ENCODE data around the gene SYT11. TPM values are rescaled to one million over a fixed set of nuclear protein-coding genes. Genes with fewer than 3 reads are reported as not detected.

The SYT11 gene
- total RNA-seq, 1 experiment from 2014 or later: 6.1 TPM

DNA sequence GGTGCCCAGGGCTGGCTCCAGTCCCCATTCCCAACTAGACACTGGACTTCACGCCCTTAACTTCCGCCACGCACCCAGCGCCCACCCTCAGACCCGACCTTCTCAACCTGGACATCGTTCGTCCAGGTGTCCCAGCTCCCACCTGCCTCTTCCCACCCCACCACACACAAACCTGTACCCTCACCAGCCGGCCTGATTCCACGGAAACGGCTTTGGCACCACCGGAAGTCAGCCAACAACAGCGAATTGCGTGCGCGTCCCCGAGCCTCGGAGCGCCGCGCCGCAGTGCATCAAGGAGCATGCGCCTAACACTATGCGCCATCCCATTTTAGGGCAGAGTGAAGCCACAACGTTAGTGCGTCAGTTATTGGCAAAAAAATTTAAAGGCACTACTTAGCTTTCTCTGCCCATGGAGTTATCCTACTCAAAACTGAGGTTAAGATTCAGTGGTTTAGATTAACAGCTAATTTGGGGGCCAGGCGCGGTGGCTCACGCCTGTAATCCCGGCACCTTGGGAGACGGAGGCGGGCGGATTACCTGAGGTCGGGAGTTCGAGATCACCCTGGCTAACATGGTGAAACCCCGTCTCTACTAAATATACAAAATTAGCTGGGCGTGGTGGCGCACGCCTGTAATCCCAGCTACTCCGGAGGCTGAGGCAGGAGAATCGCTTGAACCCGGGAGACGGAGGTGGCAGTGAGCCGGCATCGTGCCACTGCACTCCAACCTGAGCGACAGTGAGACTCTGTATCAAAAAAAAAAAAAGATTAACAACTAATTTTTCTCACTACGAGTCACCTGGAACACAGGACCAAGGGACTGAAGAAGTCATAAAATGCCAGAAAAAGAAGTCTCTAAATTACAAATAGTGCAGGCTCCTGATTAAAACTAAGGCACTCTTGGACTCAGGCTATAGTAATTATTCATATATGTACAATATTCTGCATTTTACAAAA, 2.1 kb upstream of the SYT11 start, which contains the start of gene GON4L (continued):
- TF ChIP-seq, protein P1, sequence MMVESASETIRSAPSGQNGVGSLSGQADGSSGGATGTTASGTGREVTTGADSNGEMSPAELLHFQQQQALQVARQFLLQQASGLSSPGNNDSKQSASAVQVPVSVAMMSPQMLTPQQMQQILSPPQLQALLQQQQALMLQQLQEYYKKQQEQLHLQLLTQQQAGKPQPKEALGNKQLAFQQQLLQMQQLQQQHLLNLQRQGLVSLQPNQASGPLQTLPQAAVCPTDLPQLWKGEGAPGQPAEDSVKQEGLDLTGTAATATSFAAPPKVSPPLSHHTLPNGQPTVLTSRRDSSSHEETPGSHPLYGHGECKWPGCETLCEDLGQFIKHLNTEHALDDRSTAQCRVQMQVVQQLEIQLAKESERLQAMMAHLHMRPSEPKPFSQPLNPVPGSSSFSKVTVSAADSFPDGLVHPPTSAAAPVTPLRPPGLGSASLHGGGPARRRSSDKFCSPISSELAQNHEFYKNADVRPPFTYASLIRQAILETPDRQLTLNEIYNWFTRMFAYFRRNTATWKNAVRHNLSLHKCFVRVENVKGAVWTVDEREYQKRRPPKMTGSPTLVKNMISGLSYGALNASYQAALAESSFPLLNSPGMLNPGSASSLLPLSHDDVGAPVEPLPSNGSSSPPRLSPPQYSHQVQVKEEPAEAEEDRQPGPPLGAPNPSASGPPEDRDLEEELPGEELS (CRISPR knock-in tag; IDR thresholded peaks at IDR 0.05): peak; percentile 79
- TF ChIP-seq ZNF219 (CRISPR knock-in tag; IDR thresholded peaks at IDR 0.05; ENCODE audit: borderline replicate concordance): no peak
- peak; percentile 94 for TF ChIP-seq SP1 (CRISPR knock-in tag; conservative IDR thresholded peaks at IDR 0.05)
- TF ChIP-seq CREM (CRISPR knock-in tag; IDR thresholded peaks at IDR 0.05): peak; percentile 91
- TF ChIP-seq, protein P2, sequence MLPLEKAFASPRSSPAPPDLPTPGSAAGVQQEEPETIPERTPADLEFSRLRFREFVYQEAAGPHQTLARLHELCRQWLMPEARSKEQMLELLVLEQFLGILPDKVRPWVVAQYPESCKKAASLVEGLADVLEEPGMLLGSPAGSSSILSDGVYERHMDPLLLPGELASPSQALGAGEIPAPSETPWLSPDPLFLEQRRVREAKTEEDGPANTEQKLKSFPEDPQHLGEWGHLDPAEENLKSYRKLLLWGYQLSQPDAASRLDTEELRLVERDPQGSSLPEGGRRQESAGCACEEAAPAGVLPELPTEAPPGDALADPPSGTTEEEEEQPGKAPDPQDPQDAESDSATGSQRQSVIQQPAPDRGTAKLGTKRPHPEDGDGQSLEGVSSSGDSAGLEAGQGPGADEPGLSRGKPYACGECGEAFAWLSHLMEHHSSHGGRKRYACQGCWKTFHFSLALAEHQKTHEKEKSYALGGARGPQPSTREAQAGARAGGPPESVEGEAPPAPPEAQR (CRISPR knock-in tag; IDR thresholded peaks at IDR 0.05): no peak
- TF ChIP-seq ETV6 (CRISPR knock-in tag; IDR thresholded peaks at IDR 0.05): peak; percentile 77
- TF ChIP-seq, protein P3, sequence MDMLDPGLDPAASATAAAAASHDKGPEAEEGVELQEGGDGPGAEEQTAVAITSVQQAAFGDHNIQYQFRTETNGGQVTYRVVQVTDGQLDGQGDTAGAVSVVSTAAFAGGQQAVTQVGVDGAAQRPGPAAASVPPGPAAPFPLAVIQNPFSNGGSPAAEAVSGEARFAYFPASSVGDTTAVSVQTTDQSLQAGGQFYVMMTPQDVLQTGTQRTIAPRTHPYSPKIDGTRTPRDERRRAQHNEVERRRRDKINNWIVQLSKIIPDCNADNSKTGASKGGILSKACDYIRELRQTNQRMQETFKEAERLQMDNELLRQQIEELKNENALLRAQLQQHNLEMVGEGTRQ (CRISPR knock-in tag; IDR thresholded peaks at IDR 0.05): no peak
- peak; percentile 58; the same call in 1 of the 2 replicates for TF ChIP-seq FOXP1 (CRISPR knock-in tag; IDR thresholded peaks at IDR 0.05; ENCODE audit: borderline replicate concordance)
- no peak for TF ChIP-seq ZNF121 (CRISPR knock-in tag; IDR thresholded peaks at IDR 0.05)
- TF ChIP-seq, protein P4, sequence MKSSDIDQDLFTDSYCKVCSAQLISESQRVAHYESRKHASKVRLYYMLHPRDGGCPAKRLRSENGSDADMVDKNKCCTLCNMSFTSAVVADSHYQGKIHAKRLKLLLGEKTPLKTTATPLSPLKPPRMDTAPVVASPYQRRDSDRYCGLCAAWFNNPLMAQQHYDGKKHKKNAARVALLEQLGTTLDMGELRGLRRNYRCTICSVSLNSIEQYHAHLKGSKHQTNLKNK (CRISPR knock-in tag; IDR thresholded peaks at IDR 0.05): no peak
- TF ChIP-seq, protein P5, sequence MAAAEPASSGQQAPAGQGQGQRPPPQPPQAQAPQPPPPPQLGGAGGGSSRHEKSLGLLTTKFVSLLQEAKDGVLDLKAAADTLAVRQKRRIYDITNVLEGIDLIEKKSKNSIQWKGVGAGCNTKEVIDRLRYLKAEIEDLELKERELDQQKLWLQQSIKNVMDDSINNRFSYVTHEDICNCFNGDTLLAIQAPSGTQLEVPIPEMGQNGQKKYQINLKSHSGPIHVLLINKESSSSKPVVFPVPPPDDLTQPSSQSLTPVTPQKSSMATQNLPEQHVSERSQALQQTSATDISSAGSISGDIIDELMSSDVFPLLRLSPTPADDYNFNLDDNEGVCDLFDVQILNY (CRISPR knock-in tag; IDR thresholded peaks at IDR 0.05): no peak
- TF ChIP-seq EMX1 (CRISPR knock-in tag; IDR thresholded peaks at IDR 0.05): no peak
- TF ChIP-seq, protein P6, sequence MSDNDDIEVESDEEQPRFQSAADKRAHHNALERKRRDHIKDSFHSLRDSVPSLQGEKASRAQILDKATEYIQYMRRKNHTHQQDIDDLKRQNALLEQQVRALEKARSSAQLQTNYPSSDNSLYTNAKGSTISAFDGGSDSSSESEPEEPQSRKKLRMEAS (CRISPR knock-in tag; IDR thresholded peaks at IDR 0.05): peak; percentile 72; the same call in 1 of the 2 replicates
- TF ChIP-seq, protein P7, sequence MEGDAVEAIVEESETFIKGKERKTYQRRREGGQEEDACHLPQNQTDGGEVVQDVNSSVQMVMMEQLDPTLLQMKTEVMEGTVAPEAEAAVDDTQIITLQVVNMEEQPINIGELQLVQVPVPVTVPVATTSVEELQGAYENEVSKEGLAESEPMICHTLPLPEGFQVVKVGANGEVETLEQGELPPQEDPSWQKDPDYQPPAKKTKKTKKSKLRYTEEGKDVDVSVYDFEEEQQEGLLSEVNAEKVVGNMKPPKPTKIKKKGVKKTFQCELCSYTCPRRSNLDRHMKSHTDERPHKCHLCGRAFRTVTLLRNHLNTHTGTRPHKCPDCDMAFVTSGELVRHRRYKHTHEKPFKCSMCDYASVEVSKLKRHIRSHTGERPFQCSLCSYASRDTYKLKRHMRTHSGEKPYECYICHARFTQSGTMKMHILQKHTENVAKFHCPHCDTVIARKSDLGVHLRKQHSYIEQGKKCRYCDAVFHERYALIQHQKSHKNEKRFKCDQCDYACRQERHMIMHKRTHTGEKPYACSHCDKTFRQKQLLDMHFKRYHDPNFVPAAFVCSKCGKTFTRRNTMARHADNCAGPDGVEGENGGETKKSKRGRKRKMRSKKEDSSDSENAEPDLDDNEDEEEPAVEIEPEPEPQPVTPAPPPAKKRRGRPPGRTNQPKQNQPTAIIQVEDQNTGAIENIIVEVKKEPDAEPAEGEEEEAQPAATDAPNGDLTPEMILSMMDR (IDR thresholded peaks at IDR 0.05): no peak
- 0 out of 2 replicates have a peak, but pooled peaks have one; percentile 23 for TF ChIP-seq TEAD1 (CRISPR knock-in tag; IDR thresholded peaks at IDR 0.05)
- TF ChIP-seq MYBL2 (CRISPR knock-in tag; IDR thresholded peaks at IDR 0.05): peak; percentile 26; the same call in 1 of the 2 replicates
- TF ChIP-seq, protein P8, sequence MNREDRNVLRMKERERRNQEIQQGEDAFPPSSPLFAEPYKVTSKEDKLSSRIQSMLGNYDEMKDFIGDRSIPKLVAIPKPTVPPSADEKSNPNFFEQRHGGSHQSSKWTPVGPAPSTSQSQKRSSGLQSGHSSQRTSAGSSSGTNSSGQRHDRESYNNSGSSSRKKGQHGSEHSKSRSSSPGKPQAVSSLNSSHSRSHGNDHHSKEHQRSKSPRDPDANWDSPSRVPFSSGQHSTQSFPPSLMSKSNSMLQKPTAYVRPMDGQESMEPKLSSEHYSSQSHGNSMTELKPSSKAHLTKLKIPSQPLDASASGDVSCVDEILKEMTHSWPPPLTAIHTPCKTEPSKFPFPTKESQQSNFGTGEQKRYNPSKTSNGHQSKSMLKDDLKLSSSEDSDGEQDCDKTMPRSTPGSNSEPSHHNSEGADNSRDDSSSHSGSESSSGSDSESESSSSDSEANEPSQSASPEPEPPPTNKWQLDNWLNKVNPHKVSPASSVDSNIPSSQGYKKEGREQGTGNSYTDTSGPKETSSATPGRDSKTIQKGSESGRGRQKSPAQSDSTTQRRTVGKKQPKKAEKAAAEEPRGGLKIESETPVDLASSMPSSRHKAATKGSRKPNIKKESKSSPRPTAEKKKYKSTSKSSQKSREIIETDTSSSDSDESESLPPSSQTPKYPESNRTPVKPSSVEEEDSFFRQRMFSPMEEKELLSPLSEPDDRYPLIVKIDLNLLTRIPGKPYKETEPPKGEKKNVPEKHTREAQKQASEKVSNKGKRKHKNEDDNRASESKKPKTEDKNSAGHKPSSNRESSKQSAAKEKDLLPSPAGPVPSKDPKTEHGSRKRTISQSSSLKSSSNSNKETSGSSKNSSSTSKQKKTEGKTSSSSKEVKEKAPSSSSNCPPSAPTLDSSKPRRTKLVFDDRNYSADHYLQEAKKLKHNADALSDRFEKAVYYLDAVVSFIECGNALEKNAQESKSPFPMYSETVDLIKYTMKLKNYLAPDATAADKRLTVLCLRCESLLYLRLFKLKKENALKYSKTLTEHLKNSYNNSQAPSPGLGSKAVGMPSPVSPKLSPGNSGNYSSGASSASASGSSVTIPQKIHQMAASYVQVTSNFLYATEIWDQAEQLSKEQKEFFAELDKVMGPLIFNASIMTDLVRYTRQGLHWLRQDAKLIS (CRISPR knock-in tag; IDR thresholded peaks at IDR 0.05; ENCODE audit: borderline replicate concordance): no peak
